Colonic mucosa (tissue), 4 donors: ENCODE data around the gene PTGIS. TPM values are rescaled to one million over a fixed set of nuclear protein-coding genes. Genes with fewer than 3 reads are reported as not detected.

Source experiments
- DNase-seq: peaks from one replicate; pipeline ENCODE4 v3.0.0-alpha.2; 2020
- H3K27ac ChIP-seq: fragments of 200-600 bp; one replicate; pipeline ENCODE4 v1.8.0; 2021
- H3K27me3 ChIP-seq: fragments of 200-600 bp; one replicate; pipeline ENCODE4 v1.8.0; 2021
- H3K36me3 ChIP-seq: fragments of 200-600 bp; one replicate; pipeline ENCODE4 v1.8.0; 2021
- H3K4me1 ChIP-seq: fragments of 200-600 bp; one replicate; pipeline ENCODE4 v1.8.0; 2021; ENCODE audit warnings: mild to moderate bottlenecking
- H3K4me3 ChIP-seq: fragments of 200-600 bp; one replicate; pipeline ENCODE4 v1.8.0; 2021
- H3K9ac ChIP-seq, 2 donors: one replicate each; pipeline ENCODE4 v1.7.0; 2013; ENCODE audit warnings: control low read depth in 2 of 2, low read depth in 2 of 2, low read length in 2 of 2
- H3K9me3 ChIP-seq: fragments of 200-600 bp; one replicate; pipeline ENCODE4 v1.8.0; 2021
- CTCF ChIP-seq: fragments of 200-600 bp; IDR thresholded peaks from one replicate; pipeline ENCODE4 v1.8.0; 2022; ENCODE audit warnings: antibody characterized with exemption, mild to moderate bottlenecking
- intact Hi-C: fragments of 100-400 bp; cut with DNase I; formaldehyde crosslinking; loops from one replicate; pipeline ENCODE4 v1.14.1; 2022
- total RNA-seq, 2 donors: library from RNA; stranded (reverse); fragmentation: NEBNext Ultra II Directional in 1 of 2; extraction: Animal tissue kit (Norgen Biotek cat#: 25700) in 1 of 2; gene quantifications; one replicate each; pipeline ENCODE4 v1.2.1, GENCODE V29; 2021
- donor health status: healthy.
- donor health status: DM: no; HTN: no; CAD: no.
- donor health status: DM: no; HTN: no; CAD: no.

Gene PTGIS
- total RNA-seq, 2 donors from 2014 or later, result 0.94 to 8.0 TPM

GRCh38 chr20:49521356-49521755 is 46.6 kb downstream of the PTGIS start:
- no peak for DNase-seq
- Histone ChIP-seq H3K27me3 (no peaks in the 10 kb centered on the region), H3K9ac (no peak overlapping the region), H3K27ac (no peak overlapping the region), H3K9me3 (no peaks in the 10 kb centered on the region), H3K36me3 (no peaks in the 10 kb centered on the region), H3K4me1 (no peaks in the 10 kb centered on the region), H3K4me3 (no peak overlapping the region)
- no peak for TF ChIP-seq CTCF
- intact Hi-C loops, result no loop called here

GRCh38 chr20:49519777-49520359 is 48.1 kb downstream of the PTGIS start:
- Histone ChIP-seq H3K9ac (no peak overlapping the region), H3K27ac (no peak overlapping the region), H3K9me3 (no peaks in the 10 kb centered on the region), H3K4me3 (no peak overlapping the region), H3K36me3 (no peaks in the 10 kb centered on the region), H3K4me1 (no peaks in the 10 kb centered on the region), H3K27me3 (no peaks in the 10 kb centered on the region)
- TF ChIP-seq CTCF, result no peak
- no peak for DNase-seq
- intact Hi-C loops, result no loop called here

- intact Hi-C loops, result no loop called here
- H3K27me3 ChIP-seq, result no peaks in the 10 kb centered on the region
- no peaks in the 10 kb centered on the region for H3K4me1 ChIP-seq
- no peak overlapping the region for H3K27ac ChIP-seq
- TF ChIP-seq CTCF, result no peak
- no peak overlapping the region for H3K9ac ChIP-seq
- no peaks in the 10 kb centered on the region for H3K36me3 ChIP-seq
- no peaks in the 10 kb centered on the region for H3K9me3 ChIP-seq
- no peak for DNase-seq
- H3K4me3 ChIP-seq, result no peak overlapping the region
Measured at GRCh38 chr20:49519212-49519712, 48.7 kb downstream of the PTGIS start.

- Histone ChIP-seq H3K4me1 (no peaks in the 10 kb centered on the region), H3K4me3 (no peak overlapping the region), H3K9me3 (no peaks in the 10 kb centered on the region), H3K27ac (no peak overlapping the region), H3K36me3 (no peaks in the 10 kb centered on the region), H3K27me3 (no peaks in the 10 kb centered on the region), H3K9ac (no peak overlapping the region)
- TF ChIP-seq CTCF, result no peak
- intact Hi-C loops, result no loop called here
- DNase-seq, result no peak
Measured at GRCh38 chr20:49518576-49518975, 49.4 kb downstream of the PTGIS start.

- Histone ChIP-seq H3K4me1 (no peaks in the 10 kb centered on the region), H3K36me3 (no peaks in the 10 kb centered on the region), H3K4me3 (no peak overlapping the region), H3K9ac (no peak overlapping the region), H3K27me3 (no peaks in the 10 kb centered on the region), H3K27ac (no peak overlapping the region), H3K9me3 (no peaks in the 10 kb centered on the region)
- intact Hi-C loops, result no loop called here
- no peak for TF ChIP-seq CTCF
- DNase-seq, result no peak
Measured at GRCh38 chr20:49517805-49518100, 50.2 kb downstream of the PTGIS start.
